Stimulated activated CD4-positive, alpha-beta T cell treated with anti-CD3 and anti-CD28 coated beads, TNF-alpha, amount 100 ng/mL, for 1 hour (primary cell): ENCODE measurements around the gene CEP350.
"Not testable (repeated sequence)": the region's sequence is repeated elsewhere in the genome, so short reads cannot be mapped to it uniquely, and the experiment has no call there.

ENCODE experiments used
- DNase-seq, 3 donors: peaks; one replicate each; pipeline ENCODE4 v3.0.0-alpha.2; 2020; ENCODE audit warnings: low read depth in 3 of 3, low spot score in 1 of 3

Gene CEP350

GRCh38 chr1:179990847-179991246 is 36.2 kb downstream of the CEP350 start:
- DNase-seq, result no peak

DNA sequence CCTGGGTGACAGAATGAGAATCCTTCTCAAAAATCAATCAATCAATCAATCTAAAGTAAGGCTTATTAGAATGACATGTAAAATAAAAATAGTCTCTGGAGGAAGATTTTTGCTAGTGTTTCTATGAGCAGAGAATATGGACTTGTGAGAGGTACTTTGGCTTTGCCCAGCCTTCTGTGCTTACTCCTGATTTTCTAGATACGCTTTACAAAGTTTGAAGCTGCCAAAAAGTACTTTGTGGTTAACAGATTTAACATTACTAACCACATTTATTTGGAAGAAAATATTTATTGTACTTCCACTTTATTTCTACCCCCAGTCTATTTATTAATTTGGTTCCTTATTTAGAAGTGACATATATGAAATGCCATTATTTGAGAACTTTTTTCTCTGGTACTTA is 41.0 kb downstream of the CEP350 start:
- DNase-seq, result no peak

DNA sequence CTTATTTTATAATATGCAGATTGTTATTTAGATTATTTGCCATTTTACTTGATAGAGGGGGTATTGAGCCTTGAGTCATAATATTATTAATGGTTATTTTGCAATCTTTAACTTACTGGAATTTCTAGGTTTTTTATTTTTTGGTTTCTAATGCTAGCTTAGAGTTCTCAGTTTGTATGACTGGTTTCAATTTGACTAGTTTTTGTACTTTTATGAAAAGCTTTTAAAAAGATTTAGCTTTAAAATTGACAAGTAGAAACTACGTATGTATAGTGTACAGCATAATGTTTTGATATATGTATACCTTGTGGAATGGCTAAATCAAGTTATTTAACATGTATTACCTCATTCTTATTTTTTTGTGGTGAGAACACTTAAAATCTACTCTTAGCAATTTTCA is 41.5 kb downstream of the CEP350 start:
- no peak for DNase-seq

- no peak for DNase-seq
These were observed 46.0 kb downstream of the CEP350 start for GRCh38 chr1:180000575-180000974.

DNA sequence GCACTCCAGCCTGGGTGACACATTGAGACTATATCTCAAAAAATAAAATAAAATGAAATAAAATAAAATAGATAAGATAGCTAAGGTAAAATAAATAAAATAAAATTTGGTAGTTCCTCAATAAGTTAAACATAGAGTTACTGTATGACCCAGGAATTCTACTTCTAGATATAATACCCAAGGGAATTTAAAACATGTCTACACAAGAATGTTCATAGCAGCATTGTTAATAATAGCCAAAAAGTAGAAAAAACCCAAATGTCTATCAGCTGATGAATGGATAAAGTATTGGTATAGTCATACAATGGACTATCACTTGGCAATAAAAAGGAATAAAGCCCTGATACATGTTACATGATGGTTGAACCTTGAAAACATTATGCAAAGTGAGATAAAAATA is 47.8 kb downstream of the CEP350 start:
- no peak for DNase-seq

- no peak for DNase-seq
These were observed 48.6 kb downstream of the CEP350 start for GRCh38 chr1:180003026-180003695.

DNA sequence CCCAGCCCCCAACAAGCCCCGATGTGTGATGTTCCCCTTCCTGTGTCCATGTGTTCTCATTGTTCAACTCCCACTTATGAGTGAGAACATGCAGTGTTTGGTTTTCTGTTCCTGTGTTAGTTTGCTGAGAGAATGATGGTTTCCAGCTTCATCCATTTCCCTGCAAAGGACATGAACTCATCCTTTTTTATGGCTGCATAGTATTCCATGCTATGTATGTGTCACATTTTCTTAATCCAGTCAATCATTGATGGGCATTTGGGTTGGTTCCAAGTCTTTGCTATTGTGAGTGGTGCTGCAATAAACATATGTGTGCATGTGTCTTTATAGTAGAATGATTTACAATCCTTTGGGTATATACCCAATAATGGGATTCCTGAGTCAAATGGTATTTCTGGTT is 52.2 kb downstream of the CEP350 start:
- DNase-seq, result not testable (repeated sequence)

DNA sequence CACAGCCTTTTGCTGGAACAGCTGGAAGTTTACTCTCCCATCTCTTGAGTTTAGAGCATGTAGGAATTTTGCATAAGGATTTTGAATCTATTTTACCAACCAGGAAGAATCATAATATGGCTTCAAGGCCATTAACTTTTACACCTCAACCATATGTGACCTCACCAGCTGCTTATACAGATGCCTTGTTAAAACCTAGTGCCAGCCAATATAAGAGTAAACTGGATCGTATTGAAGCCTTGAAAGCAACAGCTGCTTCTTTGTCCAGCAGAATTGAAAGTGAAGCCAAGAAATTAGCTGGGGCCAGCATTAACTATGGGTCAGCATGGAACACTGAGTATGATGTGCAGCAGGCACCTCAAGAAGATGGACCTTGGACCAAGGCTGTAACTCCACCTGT is 65.4 kb downstream of the CEP350 start:
- DNase-seq, result no peak

DNA sequence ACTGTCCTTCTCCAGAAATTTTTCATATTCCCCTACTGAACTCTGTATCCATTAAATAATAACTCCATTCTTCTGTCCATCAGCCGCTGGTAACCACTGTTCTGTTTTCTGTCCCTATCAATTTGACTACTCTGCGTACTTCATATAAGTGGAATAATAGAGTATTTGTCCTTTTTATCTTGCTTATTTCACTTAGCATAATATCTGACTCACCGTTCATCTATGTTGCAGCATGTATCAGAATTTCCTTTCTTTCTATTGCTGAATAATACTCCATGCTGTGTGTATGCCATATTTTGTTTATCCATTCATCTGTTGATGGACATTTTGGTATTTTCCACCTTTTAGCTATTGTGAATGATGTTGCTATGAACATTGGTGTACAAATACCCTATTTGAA is 71.9 kb downstream of the CEP350 start:
- DNase-seq, result no peak

GRCh38 chr1:180027949-180028445 is 73.4 kb downstream of the CEP350 start:
- no peak for DNase-seq

DNA sequence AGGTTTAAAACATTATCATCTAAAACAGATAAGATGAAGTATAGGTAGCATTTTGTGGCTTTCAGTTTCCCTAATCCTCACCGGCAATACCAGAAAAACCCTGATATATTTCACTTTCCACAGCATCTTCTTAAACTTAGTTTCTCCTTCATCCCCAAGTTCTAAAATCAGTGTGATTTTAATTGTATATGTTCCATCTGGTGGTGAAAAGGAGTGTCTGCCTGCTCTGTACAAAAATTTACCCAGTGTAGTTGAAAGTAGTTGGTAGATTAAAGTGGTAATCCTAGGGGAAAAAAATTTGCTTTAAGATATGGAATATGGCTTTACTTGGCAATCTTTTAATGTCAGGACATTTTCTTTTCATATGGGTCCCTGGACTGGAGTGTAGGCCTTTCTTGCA is 74.3 kb downstream of the CEP350 start:
- no peak for DNase-seq

- DNase-seq, result no peak
These were observed 75.0 kb downstream of the CEP350 start for GRCh38 chr1:180029524-180030135.

DNA sequence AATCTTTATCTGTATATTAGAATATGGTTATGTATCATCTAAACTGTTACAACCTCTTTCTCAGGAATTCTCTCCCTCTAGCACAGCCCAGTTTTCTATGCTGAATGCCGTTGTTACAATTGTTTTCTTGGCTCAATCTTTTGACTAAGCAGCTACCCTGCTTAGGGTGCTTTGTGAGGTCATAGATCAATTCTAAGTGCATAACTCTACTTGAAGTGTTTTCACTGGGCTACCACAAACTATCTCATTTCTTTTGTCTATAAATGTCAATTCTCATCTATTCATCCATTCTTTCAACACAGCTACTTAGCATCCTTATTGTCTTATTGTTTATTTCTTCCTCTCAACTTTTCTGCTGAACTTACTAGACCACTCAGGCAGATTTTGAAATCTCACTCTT is 77.1 kb downstream of the CEP350 start:
- DNase-seq, result no peak

DNA sequence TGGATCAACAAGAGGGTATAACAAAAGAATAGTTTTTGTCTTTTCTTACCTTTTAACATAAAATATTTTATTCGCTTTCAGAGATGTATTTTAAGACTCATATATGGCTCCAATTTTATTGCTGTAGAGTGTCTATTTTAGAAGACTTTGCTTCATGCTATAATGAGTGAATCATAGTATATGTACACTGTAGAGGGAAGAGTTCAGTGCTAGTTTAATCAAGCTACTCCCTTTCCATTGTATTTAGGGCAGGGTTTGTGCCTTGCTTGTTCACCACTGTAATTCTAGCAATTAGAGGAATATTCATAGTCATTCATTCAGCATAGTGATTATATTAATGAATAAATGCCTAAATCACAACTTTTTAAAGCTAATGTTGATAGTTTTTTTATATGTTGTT is 78.8 kb downstream of the CEP350 start:
- no peak for DNase-seq

GRCh38 chr1:180040034-180040433 is 85.4 kb downstream of the CEP350 start:
- DNase-seq, result no peak

DNA sequence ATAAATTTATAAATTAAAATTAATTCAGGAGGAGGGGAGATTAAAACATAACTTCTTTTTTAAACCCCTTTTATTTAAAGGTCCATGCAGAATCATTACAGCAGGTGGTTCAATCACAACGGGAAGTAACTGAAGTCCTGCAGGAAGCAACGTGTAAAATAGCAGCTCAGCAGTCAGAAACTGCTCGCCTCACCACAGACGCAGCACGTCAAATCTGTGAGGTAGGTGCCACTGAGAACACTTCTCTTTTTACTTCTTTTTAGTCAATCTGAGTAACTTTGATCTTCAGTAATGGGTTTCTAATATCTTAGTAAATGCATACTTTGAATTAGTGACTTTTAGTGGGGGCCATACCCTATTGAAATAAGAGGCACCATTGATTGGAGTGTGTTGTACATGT is 87.0 kb downstream of the CEP350 start:
- no peak for DNase-seq

DNA sequence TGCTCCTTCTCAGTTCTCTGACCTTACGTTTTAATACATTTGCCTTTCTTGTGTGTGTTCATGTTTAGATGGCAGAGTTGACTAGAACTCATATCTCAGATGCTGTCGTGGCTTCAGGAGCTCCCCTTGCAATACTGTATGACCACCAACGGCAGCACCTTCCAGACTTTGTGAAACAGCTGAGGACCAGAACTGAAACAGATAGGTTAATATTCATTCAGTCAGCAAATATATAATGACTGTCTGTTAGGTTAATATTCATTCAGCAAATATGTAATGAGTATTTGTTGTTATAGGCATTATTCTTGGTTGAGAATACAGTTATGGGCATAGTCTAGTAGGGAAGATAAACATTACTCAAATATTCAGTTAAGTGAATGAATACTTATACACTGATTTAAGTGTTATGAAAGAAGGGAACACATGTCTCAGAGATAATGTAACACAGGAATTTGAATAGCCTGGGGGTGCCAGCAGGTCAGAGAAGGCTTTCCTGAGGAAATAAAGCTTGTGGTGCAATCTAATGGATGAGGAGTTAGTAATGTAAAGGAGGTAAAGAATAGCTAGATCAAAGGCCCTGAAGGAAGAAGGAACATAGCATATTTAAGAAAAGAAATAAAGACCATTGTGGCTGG is 88.5 kb downstream of the CEP350 start:
- DNase-seq, result no peak

DNA sequence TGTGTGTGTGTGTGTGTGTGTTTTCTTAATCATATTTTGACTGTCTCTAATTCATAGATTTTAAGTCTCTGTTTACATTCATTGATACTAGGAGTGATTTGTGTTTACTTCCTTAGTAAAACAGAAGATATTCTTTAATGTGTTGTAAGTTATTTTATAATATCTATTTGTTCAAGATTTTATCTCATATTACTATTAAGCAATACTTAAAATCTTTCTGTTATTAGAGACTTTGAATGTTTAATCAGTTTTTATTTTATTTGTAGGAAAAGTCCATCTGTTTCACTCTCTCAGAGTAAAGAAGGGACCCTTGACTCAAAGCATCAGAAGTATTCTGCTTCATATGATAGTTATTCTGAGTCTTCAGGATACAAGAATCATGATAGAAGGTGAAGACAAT is 89.2 kb downstream of the CEP350 start:
- DNase-seq, result no peak

DNA sequence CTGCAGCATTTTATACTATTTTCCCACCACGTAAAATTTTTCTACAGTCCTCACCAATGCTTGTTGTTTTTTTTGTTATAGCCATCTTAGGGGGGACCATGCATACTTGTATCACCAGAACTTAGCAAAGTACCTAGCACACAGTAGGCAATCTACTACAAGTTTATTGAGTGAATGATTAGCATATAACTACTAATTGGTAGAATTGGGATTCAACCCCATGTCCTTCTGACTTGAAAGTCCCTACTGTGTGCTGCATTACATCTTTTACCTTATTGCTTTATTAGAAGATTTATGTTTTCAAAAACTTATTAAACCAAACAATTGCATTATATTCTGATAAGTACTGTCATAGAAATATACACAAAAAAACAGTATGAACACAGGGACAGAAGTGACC is 92.1 kb downstream of the CEP350 start:
- no peak for DNase-seq

GRCh38 chr1:180053594-180054567 is 99.3 kb downstream of the CEP350 start:
- DNase-seq, result no peak

GRCh38 chr1:180057883-180058396 is 103.3 kb downstream of the CEP350 start:
- DNase-seq, result no peak
